Measurements from ENCODE around the gene TSPAN17.

TSPAN17 gene

DNA sequence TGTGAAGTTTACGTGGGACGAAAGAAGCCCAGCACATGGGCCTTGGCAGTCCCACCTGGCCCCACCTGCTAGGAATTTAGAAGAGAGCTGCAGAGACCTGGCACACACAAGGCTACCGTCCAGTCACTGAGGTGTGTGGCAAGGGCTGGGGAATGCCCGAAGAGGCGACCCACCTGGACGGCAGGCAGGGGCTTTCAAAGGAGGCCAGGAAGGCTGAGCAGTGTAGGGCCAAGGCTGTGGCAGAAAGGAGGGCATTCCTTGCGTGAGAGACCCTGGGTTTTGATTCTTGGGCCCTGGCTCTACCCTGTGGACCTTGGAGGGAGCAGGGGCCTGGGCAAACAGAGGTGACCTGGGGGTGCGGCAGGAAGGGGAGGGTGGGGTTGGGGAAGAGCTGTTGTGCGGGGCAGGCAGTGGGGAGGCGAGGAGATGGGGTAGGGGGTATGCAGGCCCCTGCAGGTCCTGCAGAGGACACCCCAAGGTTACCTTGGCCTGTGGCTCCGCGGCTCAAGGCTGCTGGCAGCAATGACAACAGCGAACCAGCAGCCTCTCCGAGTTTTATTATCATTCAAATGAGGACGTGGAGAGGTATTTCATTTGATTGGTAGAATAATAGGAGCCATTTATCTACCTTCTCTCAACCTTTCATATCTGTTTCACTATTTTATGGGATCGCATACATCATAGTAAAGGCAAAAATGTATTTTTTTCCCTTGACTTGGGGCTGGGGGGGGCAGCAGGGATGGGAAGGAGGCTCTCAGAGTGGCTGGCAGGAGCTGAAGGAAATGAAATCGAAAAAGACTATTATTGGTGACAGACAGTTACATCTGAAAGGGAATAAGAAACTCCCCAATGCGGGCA is 24.8 kb downstream of the TSPAN17 start:
- Mint-ChIP-seq H3K27me3 (peaks cover 27% of the 10 kb centered on the region), H3K4me3 (no peak overlapping the region), H3K27ac (no peak overlapping the region), H3K36me3 (ENCODE audit: low read depth) (no peaks in the 10 kb centered on the region), H3K9me3 (no peaks in the 10 kb centered on the region), H3K4me1 (ENCODE audit: low read depth) (no peaks in the 10 kb centered on the region)

DNA sequence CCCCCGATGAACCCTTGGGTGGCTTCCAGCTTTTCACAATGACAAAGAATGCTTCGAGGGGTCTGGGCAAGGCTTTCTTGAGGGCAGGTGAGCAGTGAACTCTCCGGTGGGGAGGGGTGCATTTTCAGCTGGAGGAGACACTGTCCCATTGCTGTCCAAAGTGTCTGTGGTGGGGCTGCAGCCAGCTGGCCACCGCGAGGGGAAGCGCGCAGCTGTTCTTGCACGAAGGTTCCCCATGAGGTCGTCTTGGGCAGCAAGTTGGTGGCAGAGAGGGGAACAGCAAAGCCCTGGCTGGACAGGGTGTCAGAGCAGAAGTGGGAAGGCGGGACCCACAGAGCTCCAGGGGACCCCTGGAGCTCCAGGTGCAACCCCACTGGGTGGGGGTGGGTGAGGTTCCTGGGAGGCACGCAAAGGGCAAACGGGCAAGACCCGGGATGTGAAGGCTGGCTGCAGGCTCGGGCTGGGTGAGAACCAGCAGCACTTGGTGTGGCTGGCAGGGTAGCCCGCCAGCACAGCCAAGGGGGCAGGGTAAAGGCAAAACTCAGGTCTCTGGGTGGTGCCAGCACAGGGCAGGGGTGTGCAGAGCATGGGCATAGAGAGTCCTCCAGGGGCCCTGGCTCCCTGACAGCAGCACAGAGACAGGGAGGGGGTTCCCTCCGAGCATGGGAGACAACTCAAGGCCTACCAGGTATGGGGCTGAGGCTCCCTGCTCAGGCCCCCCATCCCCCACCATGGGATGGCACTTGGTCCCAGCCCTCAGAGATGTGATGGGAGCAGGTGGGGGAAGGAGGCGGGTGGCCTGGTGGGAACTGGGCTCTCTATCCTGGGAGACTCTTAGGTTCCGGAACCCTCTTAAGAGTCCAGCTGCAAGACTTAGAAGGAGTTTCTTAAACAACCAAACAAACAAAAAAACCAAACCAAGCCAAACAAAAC is 26.6 kb downstream of the TSPAN17 start:
- Mint-ChIP-seq H3K27ac (no peak overlapping the region), H3K4me1 (ENCODE audit: low read depth) (no peaks in the 10 kb centered on the region)

DNA sequence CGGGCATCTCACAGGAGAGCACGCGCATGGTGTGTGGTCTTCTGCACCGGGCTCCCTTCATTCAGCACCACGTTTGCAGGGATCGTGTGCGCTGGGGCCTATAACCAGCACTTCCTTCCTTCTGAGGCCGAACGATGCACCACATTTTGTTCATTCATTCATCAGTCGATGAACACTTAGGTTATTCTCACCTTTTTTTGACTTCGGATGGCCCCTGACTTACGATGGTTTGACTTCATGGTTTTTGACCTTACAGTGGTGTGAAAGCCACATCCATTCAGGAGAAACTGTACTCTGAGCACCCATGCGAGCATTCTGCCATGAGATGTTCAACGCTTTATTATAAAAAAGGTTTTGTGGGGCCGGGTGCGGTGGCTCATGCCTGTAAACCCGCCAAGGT is 27.5 kb downstream of the TSPAN17 start:
- Mint-ChIP-seq H3K9me3 (no peaks in the 10 kb centered on the region), H3K36me3 (ENCODE audit: low read depth) (no peaks in the 10 kb centered on the region), H3K27ac (no peak overlapping the region), H3K4me1 (ENCODE audit: low read depth) (no peaks in the 10 kb centered on the region), H3K4me3 (no peak overlapping the region), H3K27me3 (peaks cover 40% of the 10 kb centered on the region)

More for the DNA sequence above, 26.6 kb downstream of the TSPAN17 start:
- no peaks in the 10 kb centered on the region for H3K36me3 Mint-ChIP-seq (ENCODE audit: low read depth)
- H3K9me3 Mint-ChIP-seq, result no peaks in the 10 kb centered on the region
- H3K4me3 Mint-ChIP-seq, result no peak overlapping the region
- H3K27me3 Mint-ChIP-seq, result peaks cover 34% of the 10 kb centered on the region

DNA sequence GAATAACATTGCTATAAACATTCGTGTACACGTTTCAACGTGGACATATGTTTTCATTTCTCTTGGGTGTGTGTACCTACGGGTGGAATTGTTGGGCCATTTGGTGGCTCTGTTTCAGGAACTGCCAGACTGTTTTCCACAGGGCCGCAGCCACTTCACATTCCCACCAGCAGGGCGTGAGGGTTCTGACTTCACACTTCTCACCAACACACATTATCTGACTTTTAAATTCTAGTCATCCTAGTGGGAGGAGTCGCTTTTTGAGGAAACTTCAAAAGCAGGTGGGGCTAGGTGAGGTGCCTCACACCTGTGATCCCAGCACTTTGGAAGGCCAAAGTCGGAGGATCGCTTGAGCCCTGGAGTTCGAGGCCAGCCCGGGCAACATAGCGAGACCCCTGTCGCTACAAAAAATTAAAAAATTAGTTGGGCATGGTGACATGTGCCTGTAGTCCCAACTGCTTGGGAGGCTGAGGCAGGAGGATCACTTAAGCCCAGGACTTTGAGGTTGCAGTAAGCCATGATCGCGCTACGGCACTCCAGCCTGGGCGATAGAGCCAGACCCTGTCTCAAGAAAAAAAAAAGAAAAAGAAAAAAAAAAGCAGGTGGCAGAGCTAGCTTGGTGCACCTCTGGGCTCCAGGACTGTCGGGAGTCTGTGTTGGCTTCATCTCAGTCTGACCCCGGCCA is 28.5 kb downstream of the TSPAN17 start:
- Mint-ChIP-seq H3K9me3 (no peaks in the 10 kb centered on the region), H3K4me1 (ENCODE audit: low read depth) (no peaks in the 10 kb centered on the region), H3K27ac (no peak overlapping the region), H3K36me3 (ENCODE audit: low read depth) (no peaks in the 10 kb centered on the region), H3K4me3 (no peak overlapping the region), H3K27me3 (peaks cover 40% of the 10 kb centered on the region)

DNA sequence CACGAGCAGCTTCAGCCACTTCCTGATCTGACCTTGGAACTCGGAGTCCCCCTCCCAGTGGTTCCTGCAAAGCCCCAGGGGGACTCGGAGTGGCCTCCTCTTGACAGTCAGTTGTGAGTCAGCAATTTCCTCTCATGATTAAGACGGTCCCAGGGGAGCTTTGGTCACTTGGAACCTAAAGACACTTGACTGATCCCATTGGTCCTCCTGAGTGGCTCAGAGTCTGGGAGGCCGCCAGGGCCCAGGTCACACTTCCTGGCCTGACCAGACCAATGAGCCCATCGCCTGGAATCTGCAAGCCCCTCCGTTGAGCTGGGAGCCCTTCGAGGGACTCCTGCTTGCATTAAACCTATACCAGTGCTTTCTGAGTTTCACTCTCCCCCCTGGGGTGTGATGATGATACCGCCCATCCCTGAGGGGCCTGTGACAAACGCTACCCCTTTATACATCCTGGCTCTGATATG is 29.1 kb downstream of the TSPAN17 start:
- peaks cover 38% of the 10 kb centered on the region for H3K27me3 Mint-ChIP-seq
- H3K4me1 Mint-ChIP-seq (ENCODE audit: low read depth), result no peaks in the 10 kb centered on the region
- no peak overlapping the region for H3K27ac Mint-ChIP-seq
- H3K36me3 Mint-ChIP-seq (ENCODE audit: low read depth), result no peaks in the 10 kb centered on the region
- H3K9me3 Mint-ChIP-seq, result no peaks in the 10 kb centered on the region
- H3K4me3 Mint-ChIP-seq, result no peak overlapping the region

DNA sequence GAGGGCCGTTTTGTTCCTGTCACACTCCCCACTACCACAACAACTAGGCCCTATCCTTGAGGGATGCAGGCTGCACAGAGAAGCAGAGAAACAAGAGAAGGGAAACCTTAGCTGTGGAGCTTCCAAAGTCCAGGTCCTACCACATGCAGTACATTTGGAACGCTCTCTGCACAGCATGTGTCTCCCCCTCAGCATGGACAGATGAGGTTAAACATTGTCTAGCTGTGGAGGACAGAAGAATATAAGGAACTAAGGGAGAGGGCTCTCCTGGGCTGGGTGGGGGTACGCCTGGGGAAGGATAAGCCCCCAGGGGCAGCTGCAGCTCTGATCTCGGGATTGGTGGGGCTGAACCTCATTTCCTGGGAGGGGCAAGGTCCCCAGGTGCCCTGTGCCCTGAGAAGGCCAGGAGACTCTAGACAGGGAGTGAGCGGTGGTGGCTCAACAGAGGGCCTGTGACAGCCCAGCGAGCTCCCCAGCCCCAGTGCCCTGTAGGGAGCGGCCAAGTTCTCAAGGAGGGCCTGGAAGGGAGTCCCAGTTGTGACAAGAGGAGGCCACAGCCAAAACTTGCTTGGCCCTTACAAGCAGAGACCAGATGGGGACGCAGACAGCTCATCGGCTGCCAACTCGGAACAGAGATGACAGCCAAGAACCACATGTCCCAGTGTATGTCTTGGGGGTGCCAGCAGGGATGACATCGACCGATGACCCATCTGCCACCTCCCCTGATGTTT is 30.1 kb downstream of the TSPAN17 start:
- H3K27ac Mint-ChIP-seq, result no peak overlapping the region
- H3K9me3 Mint-ChIP-seq, result no peaks in the 10 kb centered on the region
- H3K27me3 Mint-ChIP-seq, result peaks cover 44% of the 10 kb centered on the region
- no peaks in the 10 kb centered on the region for H3K36me3 Mint-ChIP-seq (ENCODE audit: low read depth)
- no peaks in the 10 kb centered on the region for H3K4me1 Mint-ChIP-seq (ENCODE audit: low read depth)
- H3K4me3 Mint-ChIP-seq, result no peak overlapping the region

DNA sequence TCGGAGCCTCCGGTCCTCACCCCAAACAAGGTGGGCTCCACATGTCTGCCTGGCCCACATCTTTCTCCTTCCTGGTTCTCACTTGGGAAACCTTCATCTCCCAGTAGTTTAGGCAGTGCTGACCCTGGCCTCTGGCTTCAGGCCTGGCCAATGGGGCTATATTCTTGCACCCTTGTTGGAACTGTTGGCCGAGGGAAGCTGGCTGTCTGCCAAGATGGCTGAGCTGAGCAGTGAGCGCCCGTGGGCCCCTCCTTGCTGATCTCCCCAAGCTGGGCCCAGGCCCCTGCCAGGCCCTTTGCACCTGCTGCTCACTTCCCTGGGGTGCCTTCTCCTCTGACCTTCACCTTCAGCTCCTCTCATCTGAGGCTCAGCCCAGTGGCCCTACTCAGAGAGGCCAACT is 31.3 kb downstream of the TSPAN17 start:
- Mint-ChIP-seq H3K4me3 (no peak overlapping the region), H3K36me3 (ENCODE audit: low read depth) (no peaks in the 10 kb centered on the region), H3K27me3 (peaks cover 51% of the 10 kb centered on the region), H3K27ac (no peak overlapping the region), H3K9me3 (no peaks in the 10 kb centered on the region), H3K4me1 (ENCODE audit: low read depth) (no peaks in the 10 kb centered on the region)

DNA sequence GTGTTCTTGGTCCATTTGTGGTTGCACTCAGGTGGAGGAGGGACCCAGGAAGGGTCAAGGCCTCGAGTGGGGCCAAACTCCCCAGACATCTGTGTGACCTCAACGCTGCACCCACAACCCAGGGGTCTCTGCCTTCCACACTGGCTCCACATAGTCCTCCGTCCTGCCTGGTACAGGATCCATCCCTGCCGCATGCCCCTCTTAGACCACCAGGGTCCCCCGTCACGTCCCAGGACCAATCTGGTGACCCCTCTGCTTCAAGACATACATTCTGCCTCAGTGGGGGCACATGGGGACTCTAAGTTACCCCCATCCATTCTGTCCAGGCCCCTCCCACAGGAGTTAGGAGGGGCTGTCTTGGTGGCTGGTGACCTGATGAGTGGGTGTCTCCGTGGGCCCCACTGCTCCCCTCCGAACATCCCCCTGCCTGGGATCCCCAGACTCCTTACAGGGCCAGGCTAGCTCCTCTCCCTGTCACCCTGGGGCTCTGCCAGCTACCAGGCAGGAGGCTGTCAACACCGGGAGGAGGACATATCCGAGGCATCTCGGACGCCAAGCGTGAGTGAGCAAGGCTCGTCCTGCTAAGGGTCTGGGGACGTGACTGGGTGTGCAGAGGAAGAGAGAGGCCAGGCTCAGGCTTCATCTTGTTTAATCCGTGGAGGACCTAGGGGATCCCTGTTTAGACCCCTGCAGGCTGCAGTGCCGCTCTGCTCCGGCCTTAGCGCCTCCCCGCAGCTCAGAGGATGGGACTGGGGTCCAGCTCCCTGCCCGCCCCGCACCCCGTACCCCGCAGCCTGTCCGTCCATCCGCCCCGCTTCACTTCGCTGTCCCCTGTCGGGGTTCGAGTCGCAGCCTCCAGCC is 32.3 kb downstream of the TSPAN17 start:
- no peak overlapping the region for H3K4me3 Mint-ChIP-seq
- H3K9me3 Mint-ChIP-seq, result peaks cover 5% of the 10 kb centered on the region
- no peaks in the 10 kb centered on the region for H3K4me1 Mint-ChIP-seq (ENCODE audit: low read depth)
- H3K27me3 Mint-ChIP-seq, result peaks cover 57% of the 10 kb centered on the region
- no peak overlapping the region for H3K27ac Mint-ChIP-seq
- no peaks in the 10 kb centered on the region for H3K36me3 Mint-ChIP-seq (ENCODE audit: low read depth)

DNA sequence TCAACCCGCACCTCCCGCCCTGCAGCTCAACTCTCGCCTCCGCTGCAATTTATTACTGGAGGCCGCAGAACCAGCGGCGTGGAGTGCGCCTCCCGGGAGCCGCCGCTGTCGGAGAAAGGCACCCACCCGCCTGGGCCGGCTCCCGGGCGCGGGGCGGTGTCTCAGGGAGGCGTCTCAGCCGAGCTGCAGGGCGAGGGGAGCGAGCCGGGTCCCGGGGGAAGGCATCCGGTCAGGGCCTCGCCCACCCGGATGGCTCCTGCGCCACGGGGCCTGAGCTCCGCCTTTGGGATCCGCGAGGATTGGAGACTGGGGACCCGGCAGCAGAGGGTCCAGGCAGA is 32.9 kb downstream of the TSPAN17 start:
- Mint-ChIP-seq H3K36me3 (ENCODE audit: low read depth) (peaks cover 2% of the 10 kb centered on the region), H3K27me3 (peaks cover 61% of the 10 kb centered on the region), H3K4me3 (no peak overlapping the region), H3K27ac (no peak overlapping the region), H3K9me3 (peaks cover 8% of the 10 kb centered on the region), H3K4me1 (ENCODE audit: low read depth) (no peaks in the 10 kb centered on the region)

DNA sequence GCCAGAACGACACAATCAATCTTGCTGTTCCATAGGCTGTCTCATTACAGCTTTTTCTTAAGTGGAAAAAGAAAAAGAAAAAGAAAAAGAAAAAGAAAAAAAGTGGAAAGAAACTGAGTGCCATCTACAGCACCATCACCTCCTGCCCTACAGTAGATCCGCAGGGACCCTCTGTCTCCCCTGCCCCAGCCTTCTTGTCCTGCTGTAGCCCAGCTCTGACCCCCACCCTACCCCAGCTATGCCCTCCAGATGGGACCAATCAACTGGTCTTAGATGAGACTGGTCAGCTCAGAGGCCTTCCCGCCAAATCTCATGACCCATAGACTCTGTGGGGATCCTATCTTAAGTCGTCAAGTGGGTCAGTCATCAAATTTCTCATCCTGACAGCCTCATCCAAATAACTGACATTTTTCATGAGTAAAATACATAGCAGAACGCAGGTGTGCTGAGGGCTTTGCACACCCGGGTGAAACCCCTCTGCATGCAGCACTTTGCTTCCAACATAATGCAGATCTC is 34.8 kb downstream of the TSPAN17 start:
- Mint-ChIP-seq H3K27ac (no peak overlapping the region), H3K36me3 (ENCODE audit: low read depth) (peaks cover 3% of the 10 kb centered on the region), H3K9me3 (peaks cover 17% of the 10 kb centered on the region), H3K4me3 (no peak overlapping the region), H3K4me1 (ENCODE audit: low read depth) (no peaks in the 10 kb centered on the region), H3K27me3 (peaks cover 68% of the 10 kb centered on the region)

DNA sequence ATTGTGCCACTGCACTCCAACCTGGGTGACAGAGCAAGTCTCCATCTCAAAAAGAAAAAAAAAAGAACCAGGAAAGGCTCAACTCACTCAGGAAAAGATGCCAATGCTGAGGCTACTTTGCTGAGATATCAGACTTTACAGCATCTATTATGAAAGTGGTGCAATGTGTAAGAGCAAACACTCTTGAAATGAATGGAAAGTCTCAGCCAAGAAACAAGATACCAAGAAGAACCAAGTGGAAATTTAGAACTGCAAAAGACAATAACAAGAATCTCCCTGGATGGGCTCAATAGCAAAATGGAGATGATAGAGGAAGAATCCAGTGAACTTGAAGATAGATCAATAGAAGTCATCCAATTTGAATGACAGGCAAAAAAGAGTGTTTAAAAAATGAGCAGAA is 37.7 kb downstream of the TSPAN17 start:
- H3K4me1 Mint-ChIP-seq (ENCODE audit: low read depth), result no peaks in the 10 kb centered on the region
- peaks cover 17% of the 10 kb centered on the region for H3K9me3 Mint-ChIP-seq
- no peak overlapping the region for H3K27ac Mint-ChIP-seq
- H3K4me3 Mint-ChIP-seq, result no peak overlapping the region
- H3K36me3 Mint-ChIP-seq (ENCODE audit: low read depth), result peaks cover 3% of the 10 kb centered on the region
- peaks cover 53% of the 10 kb centered on the region for H3K27me3 Mint-ChIP-seq

DNA sequence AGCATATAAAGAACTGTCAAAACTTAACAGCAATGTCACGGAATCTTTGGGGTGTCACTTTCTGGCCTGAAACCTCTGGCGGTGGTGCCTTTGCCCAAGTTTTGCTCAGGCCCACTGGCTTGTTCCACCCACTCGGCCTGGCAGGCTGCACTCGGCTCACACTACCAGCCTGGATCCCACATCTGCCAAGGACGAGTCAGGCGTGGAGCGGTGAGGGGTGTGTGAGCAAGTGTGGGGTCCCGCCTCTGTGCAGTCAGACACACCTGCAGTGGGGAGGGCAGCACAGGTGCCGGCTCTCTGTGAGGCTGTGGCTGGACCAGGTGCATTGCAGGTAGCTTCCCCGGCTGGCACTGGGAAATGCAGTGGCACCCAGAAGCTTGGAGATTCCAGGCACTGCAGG is 40.0 kb downstream of the TSPAN17 start:
- Mint-ChIP-seq H3K27ac (no peak overlapping the region), H3K4me3 (no peak overlapping the region), H3K36me3 (ENCODE audit: low read depth) (peaks cover 3% of the 10 kb centered on the region), H3K4me1 (ENCODE audit: low read depth) (no peaks in the 10 kb centered on the region), H3K27me3 (peaks cover 53% of the 10 kb centered on the region), H3K9me3 (peaks cover 17% of the 10 kb centered on the region)

DNA sequence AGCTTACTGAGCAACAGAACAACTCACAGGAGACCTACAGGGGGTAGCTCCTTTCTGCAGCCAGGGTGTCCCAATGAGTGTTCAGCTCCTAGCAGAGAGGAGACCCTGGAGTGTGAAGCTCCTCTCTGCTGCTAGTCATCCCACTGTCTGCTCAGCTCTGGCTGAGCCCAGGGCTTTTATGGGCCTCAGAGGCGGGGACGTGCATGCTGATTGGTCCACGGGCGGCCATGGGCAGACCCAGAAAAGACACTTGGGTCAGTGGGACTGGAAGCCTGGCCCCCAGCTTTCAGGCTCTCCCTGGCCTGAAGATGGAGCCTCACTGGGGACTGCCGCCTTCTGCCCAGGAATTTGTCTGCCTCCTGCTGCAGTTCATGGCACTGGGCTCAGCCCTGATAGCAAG is 40.6 kb downstream of the TSPAN17 start:
- H3K27ac Mint-ChIP-seq, result no peak overlapping the region
- H3K9me3 Mint-ChIP-seq, result peaks cover 17% of the 10 kb centered on the region
- H3K27me3 Mint-ChIP-seq, result peaks cover 53% of the 10 kb centered on the region
- no peaks in the 10 kb centered on the region for H3K4me1 Mint-ChIP-seq (ENCODE audit: low read depth)
- peaks cover 3% of the 10 kb centered on the region for H3K36me3 Mint-ChIP-seq (ENCODE audit: low read depth)
- no peak overlapping the region for H3K4me3 Mint-ChIP-seq

Measured in stimulated activated naive CD8-positive, alpha-beta T cell treated with anti-CD3 and anti-CD28 coated beads, Interleukin-15, Interleukin-2, amounts not matched to agents 100 ng/mL and 50 ng/mL, for 24 hours (primary cell).